ENCODE measurements around the gene PCSK4. TPM values are rescaled to one million over a fixed set of nuclear protein-coding genes. Genes with fewer than 3 reads are reported as not detected.

Gene PCSK4
- total and polyA plus RNA-seq, 2 of the 13 experiments (the other 11 are each of a cell fraction or from before 2014, with no cell fraction given): 2.0 to 2.7 TPM

DNA sequence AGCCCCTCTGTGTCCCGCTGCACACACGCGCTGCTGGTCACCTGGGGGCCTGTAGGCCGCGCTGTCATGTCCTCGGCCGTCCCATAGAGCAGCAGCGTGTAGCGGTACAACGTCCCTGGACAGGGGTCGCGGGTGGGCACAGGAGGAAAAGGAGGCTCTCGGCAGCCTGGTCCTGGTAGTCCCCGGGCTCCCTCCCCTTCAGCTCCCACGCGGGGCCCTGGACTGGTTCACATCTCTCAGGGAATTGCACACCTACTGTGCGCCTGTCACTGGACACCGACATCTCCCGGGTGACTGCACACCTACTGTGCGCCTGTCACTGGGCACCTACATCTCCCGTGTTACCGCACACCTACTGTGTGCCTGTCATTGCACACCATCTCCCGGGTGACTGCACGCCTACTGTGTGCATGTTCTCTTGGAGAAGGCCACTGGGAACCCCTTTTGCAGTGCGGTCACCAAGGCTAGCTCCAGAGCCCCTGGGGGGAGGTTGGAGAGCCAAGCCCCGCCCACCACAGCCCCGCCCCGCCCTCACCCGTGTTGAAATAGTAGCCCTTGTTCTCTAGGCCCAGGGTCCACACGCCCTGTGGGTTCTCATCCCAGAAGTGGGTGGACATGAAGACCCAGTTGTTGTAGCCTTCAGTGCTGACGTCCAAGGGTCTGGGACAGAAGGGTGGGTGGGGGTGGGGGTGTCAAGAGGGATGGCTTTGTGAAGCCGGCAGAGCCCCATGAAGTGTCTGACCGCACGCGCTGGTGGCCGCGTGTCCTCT, 7.6 kb downstream of the PCSK4 start (continued):
- TF ChIP-seq, protein P1, sequence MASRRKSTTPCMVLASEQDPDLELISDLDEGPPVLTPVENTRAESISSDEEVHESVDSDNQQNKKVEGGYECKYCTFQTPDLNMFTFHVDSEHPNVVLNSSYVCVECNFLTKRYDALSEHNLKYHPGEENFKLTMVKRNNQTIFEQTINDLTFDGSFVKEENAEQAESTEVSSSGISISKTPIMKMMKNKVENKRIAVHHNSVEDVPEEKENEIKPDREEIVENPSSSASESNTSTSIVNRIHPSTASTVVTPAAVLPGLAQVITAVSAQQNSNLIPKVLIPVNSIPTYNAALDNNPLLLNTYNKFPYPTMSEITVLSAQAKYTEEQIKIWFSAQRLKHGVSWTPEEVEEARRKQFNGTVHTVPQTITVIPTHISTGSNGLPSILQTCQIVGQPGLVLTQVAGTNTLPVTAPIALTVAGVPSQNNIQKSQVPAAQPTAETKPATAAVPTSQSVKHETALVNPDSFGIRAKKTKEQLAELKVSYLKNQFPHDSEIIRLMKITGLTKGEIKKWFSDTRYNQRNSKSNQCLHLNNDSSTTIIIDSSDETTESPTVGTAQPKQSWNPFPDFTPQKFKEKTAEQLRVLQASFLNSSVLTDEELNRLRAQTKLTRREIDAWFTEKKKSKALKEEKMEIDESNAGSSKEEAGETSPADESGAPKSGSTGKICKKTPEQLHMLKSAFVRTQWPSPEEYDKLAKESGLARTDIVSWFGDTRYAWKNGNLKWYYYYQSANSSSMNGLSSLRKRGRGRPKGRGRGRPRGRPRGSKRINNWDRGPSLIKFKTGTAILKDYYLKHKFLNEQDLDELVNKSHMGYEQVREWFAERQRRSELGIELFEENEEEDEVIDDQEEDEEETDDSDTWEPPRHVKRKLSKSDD (CRISPR knock-in tag; IDR thresholded peaks at IDR 0.05; ENCODE audit: low read depth): 0 out of 2 replicates have a peak, but pooled peaks have one; percentile 18
- TF ChIP-seq HMG20A (CRISPR knock-in tag; IDR thresholded peaks at IDR 0.05; ENCODE audit: borderline replicate concordance): no peak
- TF ChIP-seq ZBTB7A (CRISPR knock-in tag; IDR thresholded peaks at IDR 0.05): 0 out of 2 replicates have a peak, but pooled peaks have one; percentile 16
- no peak for TF ChIP-seq SOX5 (CRISPR knock-in tag; IDR thresholded peaks at IDR 0.05; ENCODE audit: borderline replicate concordance)
- TF ChIP-seq, protein P2, sequence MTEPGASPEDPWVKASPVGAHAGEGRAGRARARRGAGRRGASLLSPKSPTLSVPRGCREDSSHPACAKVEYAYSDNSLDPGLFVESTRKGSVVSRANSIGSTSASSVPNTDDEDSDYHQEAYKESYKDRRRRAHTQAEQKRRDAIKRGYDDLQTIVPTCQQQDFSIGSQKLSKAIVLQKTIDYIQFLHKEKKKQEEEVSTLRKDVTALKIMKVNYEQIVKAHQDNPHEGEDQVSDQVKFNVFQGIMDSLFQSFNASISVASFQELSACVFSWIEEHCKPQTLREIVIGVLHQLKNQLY (CRISPR knock-in tag; IDR thresholded peaks at IDR 0.05): no peak
- no peak for TF ChIP-seq ZNF432 (CRISPR knock-in tag; IDR thresholded peaks at IDR 0.05; ENCODE audit: borderline replicate concordance)
- TF ChIP-seq, protein P3, sequence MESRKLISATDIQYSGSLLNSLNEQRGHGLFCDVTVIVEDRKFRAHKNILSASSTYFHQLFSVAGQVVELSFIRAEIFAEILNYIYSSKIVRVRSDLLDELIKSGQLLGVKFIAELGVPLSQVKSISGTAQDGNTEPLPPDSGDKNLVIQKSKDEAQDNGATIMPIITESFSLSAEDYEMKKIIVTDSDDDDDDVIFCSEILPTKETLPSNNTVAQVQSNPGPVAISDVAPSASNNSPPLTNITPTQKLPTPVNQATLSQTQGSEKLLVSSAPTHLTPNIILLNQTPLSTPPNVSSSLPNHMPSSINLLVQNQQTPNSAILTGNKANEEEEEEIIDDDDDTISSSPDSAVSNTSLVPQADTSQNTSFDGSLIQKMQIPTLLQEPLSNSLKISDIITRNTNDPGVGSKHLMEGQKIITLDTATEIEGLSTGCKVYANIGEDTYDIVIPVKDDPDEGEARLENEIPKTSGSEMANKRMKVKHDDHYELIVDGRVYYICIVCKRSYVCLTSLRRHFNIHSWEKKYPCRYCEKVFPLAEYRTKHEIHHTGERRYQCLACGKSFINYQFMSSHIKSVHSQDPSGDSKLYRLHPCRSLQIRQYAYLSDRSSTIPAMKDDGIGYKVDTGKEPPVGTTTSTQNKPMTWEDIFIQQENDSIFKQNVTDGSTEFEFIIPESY (CRISPR knock-in tag; IDR thresholded peaks at IDR 0.05): peak; percentile 98
- TF ChIP-seq RFX5 (IDR thresholded peaks at IDR 0.05; ENCODE audit: low read depth, low read length): no peak
- no peak for TF ChIP-seq ZNF703 (CRISPR knock-in tag; IDR thresholded peaks at IDR 0.05; ENCODE audit: borderline replicate concordance)
- TF ChIP-seq, protein P4, sequence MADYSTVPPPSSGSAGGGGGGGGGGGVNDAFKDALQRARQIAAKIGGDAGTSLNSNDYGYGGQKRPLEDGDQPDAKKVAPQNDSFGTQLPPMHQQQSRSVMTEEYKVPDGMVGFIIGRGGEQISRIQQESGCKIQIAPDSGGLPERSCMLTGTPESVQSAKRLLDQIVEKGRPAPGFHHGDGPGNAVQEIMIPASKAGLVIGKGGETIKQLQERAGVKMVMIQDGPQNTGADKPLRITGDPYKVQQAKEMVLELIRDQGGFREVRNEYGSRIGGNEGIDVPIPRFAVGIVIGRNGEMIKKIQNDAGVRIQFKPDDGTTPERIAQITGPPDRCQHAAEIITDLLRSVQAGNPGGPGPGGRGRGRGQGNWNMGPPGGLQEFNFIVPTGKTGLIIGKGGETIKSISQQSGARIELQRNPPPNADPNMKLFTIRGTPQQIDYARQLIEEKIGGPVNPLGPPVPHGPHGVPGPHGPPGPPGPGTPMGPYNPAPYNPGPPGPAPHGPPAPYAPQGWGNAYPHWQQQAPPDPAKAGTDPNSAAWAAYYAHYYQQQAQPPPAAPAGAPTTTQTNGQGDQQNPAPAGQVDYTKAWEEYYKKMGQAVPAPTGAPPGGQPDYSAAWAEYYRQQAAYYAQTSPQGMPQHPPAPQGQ (CRISPR knock-in tag; IDR thresholded peaks at IDR 0.05; ENCODE audit: borderline replicate concordance): no peak
- no peak for TF ChIP-seq ZNF607 (CRISPR knock-in tag; IDR thresholded peaks at IDR 0.05; ENCODE audit: borderline replicate concordance)
- TF ChIP-seq, protein P5, sequence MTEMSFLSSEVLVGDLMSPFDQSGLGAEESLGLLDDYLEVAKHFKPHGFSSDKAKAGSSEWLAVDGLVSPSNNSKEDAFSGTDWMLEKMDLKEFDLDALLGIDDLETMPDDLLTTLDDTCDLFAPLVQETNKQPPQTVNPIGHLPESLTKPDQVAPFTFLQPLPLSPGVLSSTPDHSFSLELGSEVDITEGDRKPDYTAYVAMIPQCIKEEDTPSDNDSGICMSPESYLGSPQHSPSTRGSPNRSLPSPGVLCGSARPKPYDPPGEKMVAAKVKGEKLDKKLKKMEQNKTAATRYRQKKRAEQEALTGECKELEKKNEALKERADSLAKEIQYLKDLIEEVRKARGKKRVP (CRISPR knock-in tag; IDR thresholded peaks at IDR 0.05): no peak
- no peak for TF ChIP-seq ZNF614 (CRISPR knock-in tag; IDR thresholded peaks at IDR 0.05; ENCODE audit: borderline replicate concordance)
- TF ChIP-seq, protein P6, sequence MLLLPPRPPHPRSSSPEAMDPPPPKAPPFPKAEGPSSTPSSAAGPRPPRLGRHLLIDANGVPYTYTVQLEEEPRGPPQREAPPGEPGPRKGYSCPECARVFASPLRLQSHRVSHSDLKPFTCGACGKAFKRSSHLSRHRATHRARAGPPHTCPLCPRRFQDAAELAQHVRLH (CRISPR knock-in tag; IDR thresholded peaks at IDR 0.05; ENCODE audit: borderline replicate concordance, low read depth): no peak
- peak; percentile 11 for TF ChIP-seq XRCC5 (optimal IDR thresholded peaks at IDR 0.05; ENCODE audit: low read length)
- TF ChIP-seq NR3C1 (CRISPR knock-in tag; IDR thresholded peaks at IDR 0.05): no peak
- TF ChIP-seq, protein P7, sequence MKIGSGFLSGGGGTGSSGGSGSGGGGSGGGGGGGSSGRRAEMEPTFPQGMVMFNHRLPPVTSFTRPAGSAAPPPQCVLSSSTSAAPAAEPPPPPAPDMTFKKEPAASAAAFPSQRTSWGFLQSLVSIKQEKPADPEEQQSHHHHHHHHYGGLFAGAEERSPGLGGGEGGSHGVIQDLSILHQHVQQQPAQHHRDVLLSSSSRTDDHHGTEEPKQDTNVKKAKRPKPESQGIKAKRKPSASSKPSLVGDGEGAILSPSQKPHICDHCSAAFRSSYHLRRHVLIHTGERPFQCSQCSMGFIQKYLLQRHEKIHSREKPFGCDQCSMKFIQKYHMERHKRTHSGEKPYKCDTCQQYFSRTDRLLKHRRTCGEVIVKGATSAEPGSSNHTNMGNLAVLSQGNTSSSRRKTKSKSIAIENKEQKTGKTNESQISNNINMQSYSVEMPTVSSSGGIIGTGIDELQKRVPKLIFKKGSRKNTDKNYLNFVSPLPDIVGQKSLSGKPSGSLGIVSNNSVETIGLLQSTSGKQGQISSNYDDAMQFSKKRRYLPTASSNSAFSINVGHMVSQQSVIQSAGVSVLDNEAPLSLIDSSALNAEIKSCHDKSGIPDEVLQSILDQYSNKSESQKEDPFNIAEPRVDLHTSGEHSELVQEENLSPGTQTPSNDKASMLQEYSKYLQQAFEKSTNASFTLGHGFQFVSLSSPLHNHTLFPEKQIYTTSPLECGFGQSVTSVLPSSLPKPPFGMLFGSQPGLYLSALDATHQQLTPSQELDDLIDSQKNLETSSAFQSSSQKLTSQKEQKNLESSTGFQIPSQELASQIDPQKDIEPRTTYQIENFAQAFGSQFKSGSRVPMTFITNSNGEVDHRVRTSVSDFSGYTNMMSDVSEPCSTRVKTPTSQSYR (CRISPR knock-in tag; IDR thresholded peaks at IDR 0.05; ENCODE audit: borderline replicate concordance): no peak

Measured in HepG2 (cell line).